ENCODE measurements around the gene STK10. TPM values are rescaled to one million over a fixed set of nuclear protein-coding genes. Genes with fewer than 3 reads are reported as not detected.

The STK10 gene
- total and polyA plus RNA-seq, 9 of the 15 experiments (the other 6 are each of a cell fraction or from before 2014, with no cell fraction given), result 0.30 to 6.7 (median 2.4) TPM

DNA sequence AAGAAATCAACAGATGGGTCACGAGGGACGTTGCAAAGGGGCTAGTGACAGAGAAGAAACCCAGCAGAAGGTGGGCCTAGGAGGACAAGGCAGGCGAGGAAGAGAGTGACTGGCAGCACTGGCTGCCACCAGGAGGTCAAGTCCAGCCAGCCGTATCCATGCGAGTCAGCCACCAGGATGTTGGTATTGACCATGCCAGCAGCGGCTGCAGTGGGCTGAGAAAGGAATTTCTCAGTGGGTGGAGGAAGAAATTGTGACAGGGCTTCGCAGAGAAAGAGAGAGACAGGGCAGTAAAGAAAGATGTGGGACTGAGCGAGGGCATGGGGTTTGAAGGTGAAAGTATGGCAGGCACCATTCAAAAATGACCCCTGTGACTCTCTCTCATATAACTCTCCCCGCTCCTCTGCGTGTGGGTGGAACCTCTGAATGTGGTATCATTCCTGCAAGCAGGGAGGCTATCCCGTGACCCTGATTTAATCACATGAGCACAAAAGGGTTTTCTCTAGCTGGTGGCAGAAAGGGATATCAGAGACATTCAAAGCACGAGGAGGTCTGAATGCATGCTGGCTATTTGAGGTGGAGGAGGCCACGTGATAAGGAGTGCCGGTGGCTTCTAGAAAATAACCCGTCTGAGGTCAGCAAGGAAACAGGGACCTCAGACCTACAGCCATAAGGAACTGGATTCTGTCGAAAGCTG is 136.2 kb downstream of the STK10 start:
- Histone ChIP-seq H3K27ac (ENCODE audit: extremely low read depth, low read depth, low read length) (no peak overlapping the region; the same call in 2 of the 3 replicates), H3K9ac (ENCODE audit: insufficient read depth in 1 of 2, low read depth in 2 of 2, low read length in 2 of 2) (0 out of 4 replicates have a peak overlapping the region, but pooled peaks of 1 of the 2 experiments have one; percentile 48), H3K27me3 (ENCODE audit: control insufficient read depth in 2 of 2, insufficient read depth in 2 of 2, low read length in 2 of 2) (peaks cover 0 to 7% of the 10 kb centered on the region in 2 experiments; a peak in 1 of 5 replicates), H3K4me2 (ENCODE audit: insufficient read depth, low read length) (no peak overlapping the region), H2AFZ (ENCODE audit: low read depth, low read length) (peak overlapping the region; percentile 18), H3K4me3 (no peak overlapping the region), H3K4me1 (replicated peaks in 1 of 2; ENCODE audit: control insufficient read depth in 2 of 2, insufficient read depth in 2 of 2, low read length in 2 of 2) (peaks cover 10 to 17% of the 10 kb centered on the region in 2 experiments; a peak in 4 of 5 replicates), H3K9me3 (replicated peaks; ENCODE audit: control insufficient read depth, insufficient read depth, low read depth, low read length) (no peaks in the 10 kb centered on the region), H3K9me1 (ENCODE audit: control insufficient read depth, insufficient read depth, low read length) (no peaks in the 10 kb centered on the region), H4K20me1 (replicated peaks; ENCODE audit: control insufficient read depth, insufficient read depth, low read length) (0 out of 2 replicates have a peak, but pooled peaks cover 3% of the 10 kb centered on the region), H3K36me3 (ENCODE audit: control insufficient read depth, insufficient read depth, low read length) (no peaks in the 10 kb centered on the region), H3K79me2 (ENCODE audit: control insufficient read depth, insufficient read depth, low read length) (no peaks in the 10 kb centered on the region)
- in situ Hi-C loops (cut with MboI) (loop anchor here (10.0 kb wide), 1 partner anchor 627 kb away; no protein-coding TSS in a partner anchor), intact Hi-C loops (cut with micrococcal nuclease) (loop anchor here (5.0 kb wide), 1 partner anchor 634 kb away; the partner anchor contains the start of gene FGF18)
- ChIA-PET POLR2A (interaction anchor here (0.6 kb wide), 1 partner anchor 287 kb away, joined by 3 read pairs; no protein-coding TSS in a partner anchor), CTCF (ENCODE audit: low intra/inter-chr PET ratio) (no interaction called here)
- ATAC-seq (peak; percentile 50), FAIRE-seq (peak; percentile 69), DNase-seq (ENCODE audit: extremely low read depth in 1 of 4, low spot score in 3 of 4) (peak in 3 of 4 experiments; percentile 22 to 45 (median 22))
- BruUV-seq (replicated peaks), result no TSS peak
- 35% methylated on average over 16 of the region's 16 CpGs for WGBS (ENCODE audit: insufficient coverage, low coverage, missing lambda C conversion rate)
- TF ChIP-seq, protein P1, sequence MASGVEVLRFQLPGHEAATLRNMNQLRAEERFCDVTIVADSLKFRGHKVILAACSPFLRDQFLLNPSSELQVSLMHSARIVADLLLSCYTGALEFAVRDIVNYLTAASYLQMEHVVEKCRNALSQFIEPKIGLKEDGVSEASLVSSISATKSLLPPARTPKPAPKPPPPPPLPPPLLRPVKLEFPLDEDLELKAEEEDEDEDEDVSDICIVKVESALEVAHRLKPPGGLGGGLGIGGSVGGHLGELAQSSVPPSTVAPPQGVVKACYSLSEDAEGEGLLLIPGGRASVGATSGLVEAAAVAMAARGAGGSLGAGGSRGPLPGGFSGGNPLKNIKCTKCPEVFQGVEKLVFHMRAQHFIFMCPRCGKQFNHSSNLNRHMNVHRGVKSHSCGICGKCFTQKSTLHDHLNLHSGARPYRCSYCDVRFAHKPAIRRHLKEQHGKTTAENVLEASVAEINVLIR (CRISPR knock-in tag; IDR thresholded peaks at IDR 0.05), result no peak
- TF ChIP-seq, protein P2, sequence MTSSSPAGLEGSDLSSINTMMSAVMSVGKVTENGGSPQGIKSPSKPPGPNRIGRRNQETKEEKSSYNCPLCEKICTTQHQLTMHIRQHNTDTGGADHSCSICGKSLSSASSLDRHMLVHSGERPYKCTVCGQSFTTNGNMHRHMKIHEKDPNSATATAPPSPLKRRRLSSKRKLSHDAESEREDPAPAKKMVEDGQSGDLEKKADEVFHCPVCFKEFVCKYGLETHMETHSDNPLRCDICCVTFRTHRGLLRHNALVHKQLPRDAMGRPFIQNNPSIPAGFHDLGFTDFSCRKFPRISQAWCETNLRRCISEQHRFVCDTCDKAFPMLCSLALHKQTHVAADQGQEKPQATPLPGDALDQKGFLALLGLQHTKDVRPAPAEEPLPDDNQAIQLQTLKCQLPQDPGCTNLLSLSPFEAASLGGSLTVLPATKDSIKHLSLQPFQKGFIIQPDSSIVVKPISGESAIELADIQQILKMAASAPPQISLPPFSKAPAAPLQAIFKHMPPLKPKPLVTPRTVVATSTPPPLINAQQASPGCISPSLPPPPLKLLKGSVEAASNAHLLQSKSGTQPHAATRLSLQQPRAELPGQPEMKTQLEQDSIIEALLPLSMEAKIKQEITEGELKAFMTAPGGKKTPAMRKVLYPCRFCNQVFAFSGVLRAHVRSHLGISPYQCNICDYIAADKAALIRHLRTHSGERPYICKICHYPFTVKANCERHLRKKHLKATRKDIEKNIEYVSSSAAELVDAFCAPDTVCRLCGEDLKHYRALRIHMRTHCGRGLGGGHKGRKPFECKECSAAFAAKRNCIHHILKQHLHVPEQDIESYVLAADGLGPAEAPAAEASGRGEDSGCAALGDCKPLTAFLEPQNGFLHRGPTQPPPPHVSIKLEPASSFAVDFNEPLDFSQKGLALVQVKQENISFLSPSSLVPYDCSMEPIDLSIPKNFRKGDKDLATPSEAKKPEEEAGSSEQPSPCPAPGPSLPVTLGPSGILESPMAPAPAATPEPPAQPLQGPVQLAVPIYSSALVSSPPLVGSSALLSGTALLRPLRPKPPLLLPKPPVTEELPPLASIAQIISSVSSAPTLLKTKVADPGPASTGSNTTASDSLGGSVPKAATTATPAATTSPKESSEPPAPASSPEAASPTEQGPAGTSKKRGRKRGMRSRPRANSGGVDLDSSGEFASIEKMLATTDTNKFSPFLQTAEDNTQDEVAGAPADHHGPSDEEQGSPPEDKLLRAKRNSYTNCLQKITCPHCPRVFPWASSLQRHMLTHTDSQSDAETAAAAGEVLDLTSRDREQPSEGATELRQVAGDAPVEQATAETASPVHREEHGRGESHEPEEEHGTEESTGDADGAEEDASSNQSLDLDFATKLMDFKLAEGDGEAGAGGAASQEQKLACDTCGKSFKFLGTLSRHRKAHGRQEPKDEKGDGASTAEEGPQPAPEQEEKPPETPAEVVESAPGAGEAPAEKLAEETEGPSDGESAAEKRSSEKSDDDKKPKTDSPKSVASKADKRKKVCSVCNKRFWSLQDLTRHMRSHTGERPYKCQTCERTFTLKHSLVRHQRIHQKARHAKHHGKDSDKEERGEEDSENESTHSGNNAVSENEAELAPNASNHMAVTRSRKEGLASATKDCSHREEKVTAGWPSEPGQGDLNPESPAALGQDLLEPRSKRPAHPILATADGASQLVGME (CRISPR knock-in tag; IDR thresholded peaks at IDR 0.05), result no peak
- TF ChIP-seq HNRNPH1 (optimal IDR thresholded peaks at IDR 0.05; ENCODE audit: low read depth, low read length) (no peak), BHLHE40 (IDR thresholded peaks at IDR 0.05; ENCODE audit: low read length) (peak; percentile 80), LARP7 (IDR thresholded peaks at IDR 0.05) (no peak), HDAC6 (IDR thresholded peaks at IDR 0.05; ENCODE audit: low read depth, low read length) (no peak), L3MBTL2 (IDR thresholded peaks at IDR 0.05) (peak; percentile 78), RAD51 (IDR thresholded peaks at IDR 0.05; ENCODE audit: borderline replicate concordance, low read depth) (peak; percentile 54; the same call in 1 of the 2 replicates), ZNF586 (CRISPR knock-in tag; conservative IDR thresholded peaks at IDR 0.05) (no peak), SREBF1 (IDR thresholded peaks at IDR 0.05; ENCODE audit: borderline replicate concordance, low read depth, low read length) (no peak)
- TF ChIP-seq, protein P3, sequence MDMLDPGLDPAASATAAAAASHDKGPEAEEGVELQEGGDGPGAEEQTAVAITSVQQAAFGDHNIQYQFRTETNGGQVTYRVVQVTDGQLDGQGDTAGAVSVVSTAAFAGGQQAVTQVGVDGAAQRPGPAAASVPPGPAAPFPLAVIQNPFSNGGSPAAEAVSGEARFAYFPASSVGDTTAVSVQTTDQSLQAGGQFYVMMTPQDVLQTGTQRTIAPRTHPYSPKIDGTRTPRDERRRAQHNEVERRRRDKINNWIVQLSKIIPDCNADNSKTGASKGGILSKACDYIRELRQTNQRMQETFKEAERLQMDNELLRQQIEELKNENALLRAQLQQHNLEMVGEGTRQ (CRISPR knock-in tag; IDR thresholded peaks at IDR 0.05), result peak; percentile 70
- TF ChIP-seq, protein P4, sequence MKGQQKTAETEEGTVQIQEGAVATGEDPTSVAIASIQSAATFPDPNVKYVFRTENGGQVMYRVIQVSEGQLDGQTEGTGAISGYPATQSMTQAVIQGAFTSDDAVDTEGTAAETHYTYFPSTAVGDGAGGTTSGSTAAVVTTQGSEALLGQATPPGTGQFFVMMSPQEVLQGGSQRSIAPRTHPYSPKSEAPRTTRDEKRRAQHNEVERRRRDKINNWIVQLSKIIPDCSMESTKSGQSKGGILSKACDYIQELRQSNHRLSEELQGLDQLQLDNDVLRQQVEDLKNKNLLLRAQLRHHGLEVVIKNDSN (CRISPR knock-in tag; IDR thresholded peaks at IDR 0.05), result peak; percentile 40
